Activated T-helper 2 cell treated with anti-CD3 and anti-CD28 coated beads, Interferon-gamma antibody, Interleukin-2, Interleukin-4, amounts not matched to agents 10 μg/mL and 5 μg/mL and 100 μg/mL, durations not matched to agents 14 hours and 24 hours and 36 hours (primary cell): ENCODE measurements around the gene MC1R. TPM values are rescaled to one million over a fixed set of nuclear protein-coding genes. Genes with fewer than 3 reads are reported as not detected.

Source experiments
- DNase-seq: peaks from one replicate; pipeline ENCODE4 v3.0.0; 2021; ENCODE audit warnings: low spot score
- H3K27ac Mint-ChIP-seq: one replicate; pipeline ENCODE4 v1.8.0; 2021; ENCODE audit warnings: mixed read lengths
- H3K27me3 Mint-ChIP-seq: one replicate; pipeline ENCODE4 v1.8.0; 2021; ENCODE audit warnings: low read depth, mixed read lengths
- H3K36me3 Mint-ChIP-seq: one replicate; pipeline ENCODE4 v1.8.0; 2021; ENCODE audit warnings: low read depth, mixed read lengths
- H3K4me1 Mint-ChIP-seq: one replicate; pipeline ENCODE4 v1.8.0; 2021; ENCODE audit warnings: low read depth, mixed read lengths
- H3K4me3 Mint-ChIP-seq: one replicate; pipeline ENCODE4 v1.8.0; 2021; ENCODE audit warnings: low read depth, mild to moderate bottlenecking, moderate library complexity, mixed read lengths
- H3K9me3 Mint-ChIP-seq: one replicate; pipeline ENCODE4 v1.8.0; 2021; ENCODE audit warnings: mixed read lengths
- intact Hi-C: fragments of 100-400 bp; cut with micrococcal nuclease; formaldehyde crosslinking; loops from one replicate; pipeline ENCODE4 v1.15.1; 2023
- total RNA-seq: library from RNA; stranded (reverse); gene quantifications from 2 replicates; pipeline ENCODE4 v1.2.3, GENCODE V29; 2022

Gene MC1R
- total RNA-seq, 1 donor from 2014 or later: 5.8 TPM

DNA sequence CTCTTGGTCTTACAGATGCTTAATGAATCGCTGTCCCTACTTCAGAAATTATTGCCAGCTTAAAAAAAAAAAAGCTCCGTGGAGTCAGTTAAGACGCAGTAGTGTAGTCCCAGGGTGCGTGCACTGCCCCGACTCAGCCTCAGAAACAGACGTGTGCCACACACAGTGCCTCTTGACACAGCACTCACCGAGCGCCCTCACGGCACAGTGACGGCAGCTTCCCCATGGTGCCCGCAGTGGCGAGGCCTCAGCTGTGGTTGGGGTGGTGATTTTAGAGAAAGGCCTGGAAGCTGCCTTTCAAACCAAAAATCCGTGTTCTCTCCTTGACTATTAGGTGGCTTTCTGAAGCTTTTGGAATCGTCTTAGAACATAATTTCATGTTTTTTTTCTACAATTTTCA lies 31.4 kb upstream of the MC1R start:
- H3K36me3 Mint-ChIP-seq: peaks cover 75% of the 10 kb centered on the region
- intact Hi-C loops: no loop called here
- DNase-seq: no peak
- H3K9me3 Mint-ChIP-seq: no peaks in the 10 kb centered on the region
- H3K4me1 Mint-ChIP-seq: peaks cover 4% of the 10 kb centered on the region
- no peak overlapping the region for H3K4me3 Mint-ChIP-seq
- H3K27me3 Mint-ChIP-seq: no peaks in the 10 kb centered on the region
- no peak overlapping the region for H3K27ac Mint-ChIP-seq

DNA sequence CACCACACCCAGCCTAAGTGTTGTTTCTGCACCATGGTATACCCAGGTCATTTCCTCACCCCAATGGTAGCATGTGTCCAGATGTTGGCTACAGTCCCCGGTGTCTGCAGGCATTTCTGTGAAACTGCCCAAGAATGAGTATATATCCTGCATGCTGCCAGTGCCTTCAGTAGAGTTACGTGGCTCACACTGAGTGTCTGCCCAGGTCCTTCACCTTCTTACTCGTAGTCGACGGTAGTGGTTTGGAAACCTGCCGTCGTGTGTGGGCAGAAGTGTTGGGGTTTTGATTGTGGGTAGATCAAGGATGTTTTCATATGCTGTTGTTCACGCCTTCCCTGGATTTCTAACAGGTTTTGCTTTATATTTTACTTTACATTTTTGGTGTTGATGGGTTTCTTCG lies 28.5 kb upstream of the MC1R start:
- Mint-ChIP-seq H3K36me3 (peaks cover 56% of the 10 kb centered on the region), H3K27ac (no peak overlapping the region), H3K27me3 (no peaks in the 10 kb centered on the region), H3K4me3 (no peak overlapping the region), H3K4me1 (peaks cover 4% of the 10 kb centered on the region), H3K9me3 (no peaks in the 10 kb centered on the region)
- intact Hi-C loops: no loop called here
- DNase-seq: no peak

DNA sequence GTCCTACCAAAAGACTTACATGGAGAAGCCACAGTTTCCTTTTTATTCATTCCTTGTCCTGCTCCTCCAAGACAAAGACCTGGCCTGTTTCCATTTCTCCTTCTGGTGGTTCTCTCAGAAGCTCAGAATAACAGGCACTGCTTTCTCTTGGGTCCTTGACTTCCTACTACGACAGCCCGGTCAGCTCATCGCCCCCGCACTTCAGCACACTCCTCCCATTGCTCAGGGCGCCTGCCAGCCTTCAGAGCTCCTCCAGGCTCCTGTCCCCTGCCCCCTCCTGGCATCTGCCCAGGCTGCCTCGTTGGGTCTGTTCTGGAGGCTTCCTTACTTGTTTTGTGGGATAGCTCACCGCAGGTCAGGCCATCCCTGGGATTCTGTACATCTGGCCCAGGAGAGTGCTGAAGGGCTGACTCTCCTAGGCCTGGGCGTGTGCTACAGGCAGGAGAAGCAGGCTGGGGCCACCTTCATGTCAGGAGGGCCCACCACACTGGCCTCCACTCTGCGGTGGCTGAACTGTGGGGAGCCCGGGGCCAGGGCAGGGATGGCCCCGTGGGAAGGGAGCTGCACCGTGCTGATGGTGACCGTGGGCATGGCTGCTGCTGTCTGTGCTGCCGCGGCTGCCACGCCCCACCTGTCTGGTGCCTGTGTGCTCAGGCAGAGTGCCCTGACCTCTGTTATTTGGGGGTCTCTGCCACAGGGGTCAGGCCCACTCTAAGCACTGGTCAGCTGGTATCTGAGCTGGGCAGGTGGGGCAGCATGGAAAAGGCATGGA lies 27.6 kb upstream of the MC1R start:
- H3K36me3 Mint-ChIP-seq: peaks cover 52% of the 10 kb centered on the region
- no peak for DNase-seq
- no peak overlapping the region for H3K27ac Mint-ChIP-seq
- H3K4me1 Mint-ChIP-seq: peaks cover 4% of the 10 kb centered on the region
- intact Hi-C loops: no loop called here
- H3K9me3 Mint-ChIP-seq: no peaks in the 10 kb centered on the region
- H3K27me3 Mint-ChIP-seq: no peaks in the 10 kb centered on the region
- H3K4me3 Mint-ChIP-seq: no peak overlapping the region

DNA sequence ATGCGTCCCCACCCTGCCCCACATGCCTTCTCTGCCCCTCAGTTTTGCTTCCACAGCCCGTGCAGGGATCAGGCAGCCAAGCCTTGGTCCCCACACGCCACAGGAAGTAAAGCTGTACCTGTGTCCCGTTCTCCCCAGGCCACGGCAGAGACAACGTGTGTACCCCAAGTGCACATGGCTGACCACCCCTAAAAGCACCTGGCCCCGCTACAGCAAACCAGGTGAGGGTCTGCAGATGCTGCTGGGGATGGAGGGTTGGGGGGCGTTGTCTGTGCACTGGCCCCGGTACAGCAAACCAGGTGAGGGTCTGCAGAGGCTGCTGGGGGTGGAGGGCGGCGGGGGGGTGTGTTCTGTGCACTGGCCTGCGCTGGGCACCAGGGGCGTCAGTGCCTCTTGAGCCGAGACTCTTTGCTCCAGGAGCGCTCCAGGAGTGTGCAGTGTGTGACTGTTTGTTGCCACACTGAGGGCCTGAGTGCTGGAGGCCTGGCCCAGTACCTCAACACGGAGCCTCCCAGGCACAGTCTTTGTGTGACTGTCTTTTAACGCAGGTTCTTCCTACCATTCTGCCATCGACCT lies 26.5 kb upstream of the MC1R start:
- intact Hi-C loops: no loop called here
- Mint-ChIP-seq H3K9me3 (no peaks in the 10 kb centered on the region), H3K36me3 (peaks cover 47% of the 10 kb centered on the region), H3K27me3 (no peaks in the 10 kb centered on the region), H3K4me1 (peaks cover 4% of the 10 kb centered on the region), H3K27ac (no peak overlapping the region), H3K4me3 (no peak overlapping the region)
- DNase-seq: no peak

DNA sequence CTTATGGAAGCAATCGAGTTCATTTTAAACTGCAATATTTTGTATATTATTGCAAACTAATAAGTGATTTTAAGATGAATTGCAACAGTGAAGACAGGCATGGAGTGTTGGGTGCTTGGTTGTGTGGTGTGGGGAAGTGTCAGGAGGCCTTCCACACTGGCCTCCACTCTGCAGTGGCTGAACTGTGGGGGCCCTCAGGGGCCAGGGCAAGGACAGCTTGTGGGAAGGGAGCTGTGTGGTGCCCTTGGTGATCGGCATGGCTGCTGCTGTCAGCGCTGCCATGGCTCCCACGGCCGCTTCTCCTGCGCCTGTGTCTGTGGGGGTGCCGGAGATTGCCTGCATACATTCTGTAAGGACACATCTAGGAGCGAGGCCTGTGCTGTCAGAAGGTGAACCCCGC lies 26.0 kb upstream of the MC1R start:
- Mint-ChIP-seq H3K4me3 (no peak overlapping the region), H3K27me3 (no peaks in the 10 kb centered on the region), H3K36me3 (peaks cover 46% of the 10 kb centered on the region), H3K4me1 (peaks cover 4% of the 10 kb centered on the region), H3K9me3 (no peaks in the 10 kb centered on the region), H3K27ac (no peak overlapping the region)
- DNase-seq: no peak
- intact Hi-C loops: no loop called here

DNA sequence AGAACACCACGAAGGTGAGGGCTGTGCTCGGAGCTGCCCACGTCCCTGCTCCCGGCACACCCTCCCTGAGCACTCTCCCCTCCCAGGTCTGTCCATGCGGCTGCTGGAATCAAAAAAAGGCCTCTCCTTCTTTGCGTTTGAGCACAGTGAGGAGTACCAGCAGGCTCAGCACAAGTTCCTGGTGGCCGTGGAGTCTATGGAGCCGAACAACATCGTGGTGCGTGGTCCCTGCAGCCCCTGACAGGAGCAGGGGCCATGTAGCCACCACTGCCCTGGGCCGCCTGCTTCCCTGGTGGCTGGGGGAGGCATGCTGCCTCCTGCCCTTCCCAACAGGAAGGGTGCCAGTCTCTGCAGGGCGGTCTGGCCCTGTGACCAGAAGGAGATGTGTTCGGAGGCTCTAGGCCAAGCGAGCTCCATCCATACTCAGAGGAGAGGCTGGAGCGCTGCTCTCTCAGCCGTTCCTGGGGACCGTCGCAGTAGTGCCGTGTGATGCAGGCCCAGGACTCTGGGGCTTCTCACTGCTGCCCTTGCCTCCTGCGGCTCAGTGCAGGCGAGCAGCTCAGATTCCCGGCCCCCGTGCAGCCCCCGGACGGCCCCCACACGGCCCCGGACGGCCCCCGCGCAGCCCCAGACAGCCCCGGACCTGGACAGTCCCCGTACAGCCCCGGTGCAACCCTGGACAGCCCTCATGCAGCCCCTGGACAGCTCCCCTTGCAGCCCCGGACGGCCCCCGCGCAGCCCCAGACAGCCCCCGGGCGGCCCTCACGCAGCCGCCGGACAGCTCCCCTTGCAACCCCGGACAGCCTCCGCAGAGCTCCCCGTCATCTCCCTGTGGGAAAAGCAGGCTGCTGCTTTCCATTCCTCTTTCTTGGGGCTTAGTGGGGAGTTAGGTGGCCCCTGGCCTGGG lies 24.8 kb upstream of the MC1R start:
- DNase-seq: no peak
- intact Hi-C loops: no loop called here
- H3K9me3 Mint-ChIP-seq: no peaks in the 10 kb centered on the region
- H3K27ac Mint-ChIP-seq: no peak overlapping the region
- no peak overlapping the region for H3K4me3 Mint-ChIP-seq
- H3K27me3 Mint-ChIP-seq: no peaks in the 10 kb centered on the region
- H3K4me1 Mint-ChIP-seq: peaks cover 4% of the 10 kb centered on the region
- peaks cover 47% of the 10 kb centered on the region for H3K36me3 Mint-ChIP-seq

DNA sequence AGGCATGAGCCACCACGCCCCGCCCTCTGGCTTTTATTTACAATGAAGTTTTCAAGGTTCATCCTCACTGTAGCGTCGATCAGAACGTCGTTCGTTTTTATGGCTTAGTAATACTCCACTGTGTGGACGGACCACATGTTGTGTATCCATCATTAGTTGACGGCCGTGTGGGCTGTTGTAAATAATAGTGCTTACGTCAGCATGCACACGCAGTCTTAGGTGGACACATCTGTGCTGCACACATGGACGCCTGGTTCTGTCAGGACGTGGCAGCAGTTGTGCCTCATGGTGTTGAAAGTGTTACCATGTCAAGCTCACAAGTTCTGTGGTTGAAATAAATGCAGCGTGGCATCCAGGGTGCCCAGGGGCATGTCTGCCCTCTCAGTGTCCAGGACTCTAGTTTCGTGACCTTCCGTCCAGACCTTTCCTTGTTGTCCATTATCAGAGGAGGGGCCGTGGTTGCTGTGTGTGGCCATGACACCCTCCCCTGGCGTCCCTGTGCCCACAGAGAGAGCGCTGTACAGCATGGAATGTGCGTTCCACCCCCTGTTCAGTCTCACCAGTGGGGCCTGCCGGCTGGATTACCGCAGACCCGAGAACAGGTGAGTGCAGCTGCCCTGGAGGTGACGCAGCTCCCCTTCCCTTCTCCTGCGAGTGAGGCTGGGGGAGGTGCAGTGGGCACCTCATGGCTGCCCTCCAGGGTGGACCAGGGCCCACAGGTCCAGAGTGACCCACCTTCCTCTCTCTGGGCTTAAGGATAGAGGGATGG lies 23.0 kb upstream of the MC1R start:
- Mint-ChIP-seq H3K9me3 (no peaks in the 10 kb centered on the region), H3K4me3 (no peak overlapping the region), H3K36me3 (peaks cover 54% of the 10 kb centered on the region), H3K27me3 (no peaks in the 10 kb centered on the region), H3K27ac (no peak overlapping the region), H3K4me1 (no peaks in the 10 kb centered on the region)
- intact Hi-C loops: no loop called here
- DNase-seq: no peak

DNA sequence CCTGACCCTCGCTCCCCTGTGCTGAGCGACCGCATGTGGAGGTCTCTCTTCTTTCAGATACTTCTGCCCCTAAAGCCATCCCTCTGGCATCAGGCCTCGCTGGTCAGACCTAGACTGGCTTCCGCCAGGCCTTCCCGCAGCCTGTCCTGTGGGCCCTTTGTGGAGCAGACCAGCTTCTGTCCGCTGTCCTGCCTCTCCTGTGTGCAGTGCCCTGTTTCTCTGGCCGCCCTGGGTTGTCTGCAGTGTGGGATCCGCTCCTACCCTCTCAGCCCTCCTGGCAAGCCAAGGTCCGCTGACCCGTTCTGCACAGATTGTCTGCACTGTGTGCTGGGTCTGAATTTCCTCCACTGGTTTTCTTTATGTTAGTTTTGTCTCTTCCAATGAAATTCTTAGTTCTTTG lies 21.5 kb upstream of the MC1R start:
- no peaks in the 10 kb centered on the region for H3K4me1 Mint-ChIP-seq
- H3K36me3 Mint-ChIP-seq: peaks cover 47% of the 10 kb centered on the region
- no peak overlapping the region for H3K4me3 Mint-ChIP-seq
- no peak overlapping the region for H3K27ac Mint-ChIP-seq
- intact Hi-C loops: no loop called here
- DNase-seq: no peak
- H3K9me3 Mint-ChIP-seq: no peaks in the 10 kb centered on the region
- no peaks in the 10 kb centered on the region for H3K27me3 Mint-ChIP-seq

DNA sequence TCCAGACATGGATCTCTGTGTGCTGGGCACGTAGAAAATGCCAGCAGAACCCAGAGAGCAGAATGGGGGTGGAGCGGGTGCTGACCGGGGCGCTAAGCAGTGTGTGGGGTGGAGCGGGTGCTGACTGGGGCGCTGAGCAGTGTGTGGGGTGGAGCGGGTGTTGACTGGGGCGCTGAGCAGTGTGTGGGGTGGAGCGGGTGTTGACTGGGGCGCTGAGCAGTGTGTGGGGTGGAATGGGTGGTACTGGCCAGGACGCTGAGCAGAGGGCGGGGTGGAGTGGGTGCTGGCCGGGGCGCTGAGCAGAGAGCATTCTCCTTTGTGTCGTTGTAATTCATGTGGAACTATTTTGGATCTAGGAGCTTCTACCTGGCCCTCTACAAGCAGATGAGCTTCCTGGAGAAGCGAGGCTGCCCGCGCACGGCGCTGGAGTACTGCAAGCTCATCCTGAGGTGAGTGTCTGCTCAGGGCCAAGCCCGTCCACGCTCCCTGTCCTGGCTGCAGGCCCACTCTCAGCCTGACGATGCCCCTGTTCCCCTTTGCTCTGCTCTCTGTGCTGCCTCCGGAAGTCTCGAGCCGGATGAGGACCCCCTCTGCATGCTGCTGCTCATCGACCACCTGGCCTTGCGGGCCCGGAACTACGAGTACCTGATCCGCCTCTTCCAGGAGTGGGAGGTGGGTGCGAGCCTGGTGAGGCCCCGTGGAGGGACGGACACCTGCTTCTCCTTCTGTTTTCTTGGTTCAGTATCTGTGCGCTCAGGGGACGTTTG lies 20.3 kb upstream of the MC1R start:
- no peaks in the 10 kb centered on the region for H3K27me3 Mint-ChIP-seq
- H3K4me1 Mint-ChIP-seq: no peaks in the 10 kb centered on the region
- no peak for DNase-seq
- no peaks in the 10 kb centered on the region for H3K9me3 Mint-ChIP-seq
- peaks cover 41% of the 10 kb centered on the region for H3K36me3 Mint-ChIP-seq
- no peak overlapping the region for H3K27ac Mint-ChIP-seq
- H3K4me3 Mint-ChIP-seq: no peak overlapping the region
- intact Hi-C loops: no loop called here

DNA sequence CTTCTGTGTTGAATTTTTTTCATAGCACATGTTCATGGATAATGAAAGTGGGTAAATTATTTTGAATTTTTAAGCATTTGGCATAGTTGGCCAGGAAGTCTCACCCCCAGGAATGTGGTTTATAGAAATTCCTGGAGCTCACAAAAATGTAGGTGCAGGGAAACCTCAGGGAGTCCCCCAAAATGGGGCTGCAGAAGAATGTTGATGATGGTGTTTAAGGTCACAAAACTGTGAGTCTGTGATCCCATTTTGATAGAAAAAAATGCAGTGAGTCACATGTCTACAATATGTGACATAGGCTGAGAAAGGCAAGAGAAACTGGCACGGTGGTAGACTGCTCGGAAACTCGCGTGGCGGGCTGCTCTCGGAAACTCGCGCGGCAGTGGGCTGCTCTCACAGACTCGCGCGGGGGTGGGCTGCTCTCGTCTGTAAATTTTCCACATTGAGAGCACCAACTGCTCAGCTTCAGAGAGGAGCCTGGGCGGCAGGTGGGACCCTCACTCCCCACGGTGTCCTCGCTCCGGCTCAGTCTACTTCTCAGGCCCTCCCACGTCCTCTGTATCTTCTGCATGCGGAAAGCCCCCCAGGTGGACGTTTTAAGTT lies 18.7 kb upstream of the MC1R start:
- no peaks in the 10 kb centered on the region for H3K4me1 Mint-ChIP-seq
- H3K4me3 Mint-ChIP-seq: no peak overlapping the region
- intact Hi-C loops: no loop called here
- peaks cover 45% of the 10 kb centered on the region for H3K36me3 Mint-ChIP-seq
- no peaks in the 10 kb centered on the region for H3K9me3 Mint-ChIP-seq
- no peak for DNase-seq
- no peaks in the 10 kb centered on the region for H3K27me3 Mint-ChIP-seq
- H3K27ac Mint-ChIP-seq: no peak overlapping the region

DNA sequence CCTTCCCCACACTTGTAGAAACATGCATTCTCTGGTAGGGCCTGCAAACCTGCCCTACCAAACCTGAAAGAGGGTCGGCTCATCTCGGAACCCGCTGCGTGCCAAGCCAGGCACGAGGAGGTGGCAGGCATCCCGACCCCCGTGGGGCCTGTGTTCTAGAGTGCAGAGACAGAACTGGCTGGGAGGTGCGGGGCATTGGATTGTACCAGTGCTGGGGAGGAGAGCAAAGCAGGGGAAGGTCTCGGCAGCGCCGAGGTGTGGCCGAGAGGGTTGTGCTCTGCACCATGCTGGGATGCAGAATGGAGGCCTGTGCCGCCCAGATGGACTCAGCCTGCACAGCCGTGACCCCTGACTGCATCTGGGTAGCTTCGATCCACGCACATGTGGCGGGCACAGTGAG lies 17.8 kb upstream of the MC1R start:
- no peaks in the 10 kb centered on the region for H3K9me3 Mint-ChIP-seq
- no peaks in the 10 kb centered on the region for H3K27me3 Mint-ChIP-seq
- peaks cover 47% of the 10 kb centered on the region for H3K36me3 Mint-ChIP-seq
- intact Hi-C loops: no loop called here
- H3K4me1 Mint-ChIP-seq: no peaks in the 10 kb centered on the region
- DNase-seq: no peak
- no peak overlapping the region for H3K27ac Mint-ChIP-seq
- H3K4me3 Mint-ChIP-seq: no peak overlapping the region

DNA sequence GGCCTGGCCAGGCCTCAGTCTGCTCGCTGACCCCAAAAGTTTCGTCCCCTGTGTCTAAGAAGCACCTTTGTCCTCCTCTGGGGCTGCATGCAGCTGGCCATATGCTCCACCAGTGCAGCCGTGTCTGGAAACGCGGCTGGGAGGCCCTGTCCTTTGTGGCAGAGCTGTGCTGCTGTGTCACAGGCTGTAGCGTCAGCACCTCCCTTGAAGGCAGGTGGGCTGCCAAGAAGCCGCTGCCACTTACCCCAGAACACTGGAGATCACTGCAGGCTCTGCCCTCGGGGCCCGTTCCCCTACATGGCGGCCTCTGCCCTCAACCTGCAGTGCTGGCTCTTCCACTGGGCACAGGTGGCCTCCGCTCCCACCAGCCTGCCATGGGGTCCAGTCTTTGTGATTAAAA lies 15.7 kb upstream of the MC1R start:
- intact Hi-C loops: no loop called here
- DNase-seq: no peak
- peaks cover 55% of the 10 kb centered on the region for H3K36me3 Mint-ChIP-seq
- no peaks in the 10 kb centered on the region for H3K4me1 Mint-ChIP-seq
- no peaks in the 10 kb centered on the region for H3K27me3 Mint-ChIP-seq
- no peak overlapping the region for H3K4me3 Mint-ChIP-seq
- no peak overlapping the region for H3K27ac Mint-ChIP-seq
- H3K9me3 Mint-ChIP-seq: no peaks in the 10 kb centered on the region
